Fibroblast of lung (primary cell): ENCODE results near the gene ITPR1. TPM values are rescaled to one million over a fixed set of nuclear protein-coding genes. Genes with fewer than 3 reads are reported as not detected.

Experiments
- DNase-seq, 2 donors: peaks; one replicate each; pipeline versions ENCODE4 v3.0.0 to v3.0.0-alpha.2; 2010; ENCODE audit warnings: low read depth in 2 of 2
- H2AFZ ChIP-seq: 2 replicates; pipeline ENCODE4 v1.5.1; 2012; ENCODE audit warnings: low read length, control low read depth, inconsistent platforms
- H3K27ac ChIP-seq: 2 replicates; pipeline ENCODE4 v1.5.1; 2011; ENCODE audit warnings: low read length, control low read depth; ENCODE audit not compliant: insufficient read depth
- H3K27me3 ChIP-seq: 2 replicates; pipeline ENCODE4 v1.5.1; 2011; ENCODE audit warnings: mild to moderate bottlenecking, low read length; ENCODE audit not compliant: control insufficient read depth, insufficient read depth
- H3K36me3 ChIP-seq: 2 replicates; pipeline ENCODE4 v1.5.1; 2011; ENCODE audit warnings: low read length; ENCODE audit not compliant: control insufficient read depth, insufficient read depth
- H3K4me1 ChIP-seq: 2 replicates; pipeline ENCODE4 v1.5.1; 2011; ENCODE audit warnings: low read length; ENCODE audit not compliant: control insufficient read depth, insufficient read depth; ENCODE audit errors: extremely low read depth
- H3K4me2 ChIP-seq: 2 replicates; pipeline ENCODE4 v1.5.1; 2011; ENCODE audit warnings: low read length, control low read depth; ENCODE audit not compliant: insufficient read depth; ENCODE audit errors: extremely low read depth
- H3K4me3 ChIP-seq, 4 experiments: fragments of 200-600 bp in 1 of 4; sonication (generic) in 1 of 4; replicated peaks in 1 of 4; 2 replicates each; pipeline ENCODE4 v1.5.1; 2011 to 2016; ENCODE audit warnings: low read length in 4 of 4, low read depth in 3 of 4, mild to moderate bottlenecking in 3 of 4, control low read depth in 2 of 4, inconsistent platforms in 1 of 4, mixed read lengths in 1 of 4; ENCODE audit not compliant: insufficient read depth in 1 of 4; ENCODE audit errors: control extremely low read depth in 1 of 4
- H3K79me2 ChIP-seq: 2 replicates; pipeline ENCODE4 v1.5.1; 2012; ENCODE audit warnings: mild to moderate bottlenecking, low read length, inconsistent platforms; ENCODE audit not compliant: control insufficient read depth, insufficient read depth
- H3K9ac ChIP-seq: 2 replicates; pipeline ENCODE4 v1.5.1; 2011; ENCODE audit warnings: mild to moderate bottlenecking, low read length, control low read depth; ENCODE audit not compliant: insufficient read depth
- H3K9me3 ChIP-seq: 2 replicates; pipeline ENCODE4 v1.5.1; 2012; ENCODE audit warnings: low read depth, low read length; ENCODE audit not compliant: control insufficient read depth, insufficient read depth
- H4K20me1 ChIP-seq: 2 replicates; pipeline ENCODE4 v1.5.1; 2011; ENCODE audit warnings: low read length; ENCODE audit not compliant: control insufficient read depth, insufficient read depth; ENCODE audit errors: extremely low read depth
- EZH2 ChIP-seq: IDR thresholded peaks from 2 replicates; pipeline ENCODE4 v1.5.1; 2012; ENCODE audit warnings: low read length, control low read depth, mild to moderate bottlenecking; ENCODE audit errors: missing control alignments
- polyA plus RNA-seq, 2 donors: library from polyadenylated mRNA; depleted of rRNA in 1 of 2; stranded (reverse) in 1 of 2; unstranded in 1 of 2; fragments of >200 nt; gene quantifications; 2 replicates each; pipeline ENCODE4 v1.2.1, GENCODE V29; 2011 to 2012; ENCODE audit warnings: missing spikeins in 1 of 2
- total RNA-seq: library from RNA; depleted of rRNA; stranded (reverse); fragments of >200 nt; gene quantifications from 2 replicates; pipeline ENCODE4 v1.2.1, GENCODE V29; 2014
- TF ChIP-seq, protein P1 (sequence below), 2 donors: IDR thresholded peaks in 1 of 2; conservative IDR thresholded peaks in 1 of 2; 1 replicate in 1 of 2; 2 replicates in 1 of 2; pipeline ENCODE4 v1.5.1; 2011 to 2012; ENCODE audit warnings: low read length in 2 of 2, control low read depth in 1 of 2, inconsistent platforms in 1 of 2, low read depth in 1 of 2, mild to moderate bottlenecking in 1 of 2

Gene ITPR1
- total and polyA plus RNA-seq, 2 donors (not counting 1 experiment from before 2014, with no cell fraction given), result 19.2 to 87.0 TPM

DNA sequence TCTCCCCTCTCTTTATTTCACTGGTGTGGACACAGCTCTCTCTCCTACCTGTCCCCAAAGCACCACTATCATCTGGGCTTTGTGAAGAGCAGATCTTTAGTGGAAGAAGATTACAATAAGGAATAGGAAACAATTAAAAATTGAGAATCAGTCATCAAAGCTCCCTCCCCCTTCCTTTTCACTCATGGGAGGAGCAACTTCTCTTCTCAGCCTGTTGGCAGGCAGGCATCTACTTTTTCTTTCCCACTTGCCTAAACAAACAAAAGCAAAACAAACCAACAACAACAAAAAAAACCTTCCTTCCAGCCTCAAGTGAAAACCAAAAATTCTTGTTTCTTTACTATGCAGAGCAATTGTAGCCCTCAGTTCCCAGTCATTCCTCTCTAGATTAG is 360.6 kb downstream of the ITPR1 start:
- no peaks in the 10 kb centered on the region for H3K4me1 ChIP-seq
- no peaks in the 10 kb centered on the region for H3K27me3 ChIP-seq
- H3K9me3 ChIP-seq, result no peaks in the 10 kb centered on the region
- H4K20me1 ChIP-seq, result no peaks in the 10 kb centered on the region
- no peak overlapping the region for H2AFZ ChIP-seq
- H3K27ac ChIP-seq, result no peak overlapping the region
- H3K9ac ChIP-seq, result no peak overlapping the region
- no peak for DNase-seq
- no peaks in the 10 kb centered on the region for H3K36me3 ChIP-seq
- no peaks in the 10 kb centered on the region for H3K79me2 ChIP-seq
- H3K4me3 ChIP-seq, result no peak overlapping the region
- H3K4me2 ChIP-seq, result no peak overlapping the region
- no peak for TF ChIP-seq EZH2
- TF ChIP-seq, protein P1, sequence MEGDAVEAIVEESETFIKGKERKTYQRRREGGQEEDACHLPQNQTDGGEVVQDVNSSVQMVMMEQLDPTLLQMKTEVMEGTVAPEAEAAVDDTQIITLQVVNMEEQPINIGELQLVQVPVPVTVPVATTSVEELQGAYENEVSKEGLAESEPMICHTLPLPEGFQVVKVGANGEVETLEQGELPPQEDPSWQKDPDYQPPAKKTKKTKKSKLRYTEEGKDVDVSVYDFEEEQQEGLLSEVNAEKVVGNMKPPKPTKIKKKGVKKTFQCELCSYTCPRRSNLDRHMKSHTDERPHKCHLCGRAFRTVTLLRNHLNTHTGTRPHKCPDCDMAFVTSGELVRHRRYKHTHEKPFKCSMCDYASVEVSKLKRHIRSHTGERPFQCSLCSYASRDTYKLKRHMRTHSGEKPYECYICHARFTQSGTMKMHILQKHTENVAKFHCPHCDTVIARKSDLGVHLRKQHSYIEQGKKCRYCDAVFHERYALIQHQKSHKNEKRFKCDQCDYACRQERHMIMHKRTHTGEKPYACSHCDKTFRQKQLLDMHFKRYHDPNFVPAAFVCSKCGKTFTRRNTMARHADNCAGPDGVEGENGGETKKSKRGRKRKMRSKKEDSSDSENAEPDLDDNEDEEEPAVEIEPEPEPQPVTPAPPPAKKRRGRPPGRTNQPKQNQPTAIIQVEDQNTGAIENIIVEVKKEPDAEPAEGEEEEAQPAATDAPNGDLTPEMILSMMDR (conservative IDR thresholded peaks at IDR 0.05 in 1 of 2, IDR thresholded peaks at IDR 0.05 in 1 of 2; ENCODE audit: low read depth in 1 of 2, low read length in 2 of 2), result no peak

DNA sequence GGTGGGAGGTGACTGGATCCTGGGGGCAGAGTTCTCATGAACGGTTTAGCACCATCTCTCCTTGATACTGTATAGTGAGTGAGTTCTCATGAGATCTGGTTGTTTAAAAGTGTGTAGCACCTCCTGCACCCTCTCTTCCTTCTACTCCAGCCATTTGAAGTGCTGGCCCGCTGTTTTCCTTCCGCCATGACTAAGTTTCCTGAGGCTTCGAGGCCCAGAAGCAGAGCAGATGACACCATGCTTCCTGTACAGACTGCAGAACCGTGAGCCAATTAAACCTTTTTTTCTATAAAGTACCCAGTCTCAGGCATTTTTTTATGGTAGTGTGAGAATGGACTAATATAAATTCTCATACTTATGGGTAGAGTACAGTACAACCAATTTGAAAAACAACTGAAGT is 362.5 kb downstream of the ITPR1 start:
- H2AFZ ChIP-seq, result no peak overlapping the region

DNA sequence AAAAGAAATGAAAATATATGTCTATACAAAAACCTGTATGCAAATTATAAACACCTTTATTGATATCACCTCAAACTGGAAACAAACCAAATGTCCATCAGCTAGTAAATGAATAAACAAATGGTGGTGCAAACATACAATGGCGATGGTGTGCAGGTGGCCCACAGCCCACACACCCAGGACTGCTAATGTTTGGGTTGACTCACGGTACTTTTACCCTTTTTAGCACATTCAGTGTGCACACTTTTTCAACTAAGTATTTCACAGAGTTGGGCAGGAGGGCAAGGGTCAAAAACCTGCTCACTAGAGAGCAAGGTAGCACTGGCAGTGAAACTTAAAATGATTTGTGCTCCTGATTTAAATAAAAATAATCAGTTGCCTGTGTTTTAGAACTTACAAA is 363.0 kb downstream of the ITPR1 start:
- Histone ChIP-seq H3K27ac (no peak overlapping the region), H3K4me3 (no peak overlapping the region), H3K9me3 (no peaks in the 10 kb centered on the region), H3K36me3 (no peaks in the 10 kb centered on the region), H3K4me2 (no peak overlapping the region), H3K9ac (no peak overlapping the region), H3K27me3 (no peaks in the 10 kb centered on the region), H4K20me1 (no peaks in the 10 kb centered on the region), H2AFZ (no peak overlapping the region), H3K4me1 (no peaks in the 10 kb centered on the region), H3K79me2 (no peaks in the 10 kb centered on the region)
- no peak for DNase-seq
- TF ChIP-seq, protein P1 (conservative IDR thresholded peaks at IDR 0.05 in 1 of 2, IDR thresholded peaks at IDR 0.05 in 1 of 2; ENCODE audit: low read depth in 1 of 2, low read length in 2 of 2), result no peak
- no peak for TF ChIP-seq EZH2

More for the DNA sequence above, 362.5 kb downstream of the ITPR1 start:
- H3K79me2 ChIP-seq, result no peaks in the 10 kb centered on the region
- H3K9ac ChIP-seq, result no peak overlapping the region
- DNase-seq, result no peak
- H3K36me3 ChIP-seq, result no peaks in the 10 kb centered on the region
- no peaks in the 10 kb centered on the region for H3K9me3 ChIP-seq
- H3K4me3 ChIP-seq, result no peak overlapping the region
- no peak overlapping the region for H3K27ac ChIP-seq
- TF ChIP-seq EZH2, result no peak
- TF ChIP-seq, protein P1 (conservative IDR thresholded peaks at IDR 0.05 in 1 of 2, IDR thresholded peaks at IDR 0.05 in 1 of 2; ENCODE audit: low read depth in 1 of 2, low read length in 2 of 2), result no peak
- no peaks in the 10 kb centered on the region for H4K20me1 ChIP-seq
- H3K27me3 ChIP-seq, result no peaks in the 10 kb centered on the region
- no peak overlapping the region for H3K4me2 ChIP-seq
- no peaks in the 10 kb centered on the region for H3K4me1 ChIP-seq
